ENCODE results near the gene TEAD4. TPM values are rescaled to one million over a fixed set of nuclear protein-coding genes. Genes with fewer than 3 reads are reported as not detected.
A peak's percentile ranks its signal among the peaks of the same experiment; 100 is the strongest.

TEAD4 gene
- total and polyA plus RNA-seq, 2 donors (not counting 1 experiment from before 2014, with no cell fraction given): 6.3 to 14.3 TPM

GRCh38 chr12:2939191-2939590 is 20.0 kb upstream of the TEAD4 start:
- no peaks in the 10 kb centered on the region for H4K20me1 ChIP-seq (ENCODE audit: control insufficient read depth, extremely low read depth, insufficient read depth, low read length)
- peaks cover 14% of the 10 kb centered on the region for H3K36me3 ChIP-seq (ENCODE audit: control insufficient read depth, insufficient read depth, low read length)

GRCh38 chr12:2940564-2940963 is 18.6 kb upstream of the TEAD4 start:
- no peaks in the 10 kb centered on the region for H3K27me3 ChIP-seq (ENCODE audit: control insufficient read depth, insufficient read depth, low read length)
- peak in 1 of 2 donors; percentile 39 for DNase-seq (ENCODE audit: low read depth in 2 of 2)
- no peak overlapping the region for H3K27ac ChIP-seq (ENCODE audit: insufficient read depth, low read length)
- H3K4me1 ChIP-seq (ENCODE audit: control insufficient read depth, extremely low read depth, insufficient read depth, low read length): peaks cover 6% of the 10 kb centered on the region
- no peak overlapping the region for H2AFZ ChIP-seq (ENCODE audit: low read length)
- peaks cover 11% of the 10 kb centered on the region for H3K36me3 ChIP-seq (ENCODE audit: control insufficient read depth, insufficient read depth, low read length)
- no peaks in the 10 kb centered on the region for H3K9me3 ChIP-seq (ENCODE audit: control insufficient read depth, insufficient read depth, low read depth, low read length)
- TF ChIP-seq EZH2 (IDR thresholded peaks at IDR 0.05; ENCODE audit: low read length, missing control alignments): no peak
- no peak for TF ChIP-seq CTCF (conservative IDR thresholded peaks at IDR 0.05 in 1 of 2, IDR thresholded peaks at IDR 0.05 in 1 of 2; ENCODE audit: low read depth in 1 of 2, low read length in 2 of 2)
- H3K9ac ChIP-seq (ENCODE audit: insufficient read depth, low read length): no peak overlapping the region
- no peaks in the 10 kb centered on the region for H4K20me1 ChIP-seq (ENCODE audit: control insufficient read depth, extremely low read depth, insufficient read depth, low read length)
- no peaks in the 10 kb centered on the region for H3K79me2 ChIP-seq (ENCODE audit: control insufficient read depth, insufficient read depth, low read length)
- no peak overlapping the region for H3K4me2 ChIP-seq (ENCODE audit: extremely low read depth, insufficient read depth, low read length)
- H3K4me3 ChIP-seq (replicated peaks in 1 of 4; ENCODE audit: control extremely low read depth in 1 of 4, insufficient read depth in 1 of 4, low read depth in 3 of 4, low read length in 4 of 4): no peak overlapping the region

More at GRCh38 chr12:2939191-2939590, 20.0 kb upstream of the TEAD4 start:
- no peaks in the 10 kb centered on the region for H3K9me3 ChIP-seq (ENCODE audit: control insufficient read depth, insufficient read depth, low read depth, low read length)
- DNase-seq (ENCODE audit: low read depth in 2 of 2): no peak
- no peak overlapping the region for H3K4me3 ChIP-seq (replicated peaks in 1 of 4; ENCODE audit: control extremely low read depth in 1 of 4, insufficient read depth in 1 of 4, low read depth in 3 of 4, low read length in 4 of 4)
- no peak overlapping the region for H2AFZ ChIP-seq (ENCODE audit: low read length)
- no peaks in the 10 kb centered on the region for H3K79me2 ChIP-seq (ENCODE audit: control insufficient read depth, insufficient read depth, low read length)
- no peaks in the 10 kb centered on the region for H3K27me3 ChIP-seq (ENCODE audit: control insufficient read depth, insufficient read depth, low read length)
- H3K4me1 ChIP-seq (ENCODE audit: control insufficient read depth, extremely low read depth, insufficient read depth, low read length): peaks cover 1% of the 10 kb centered on the region
- TF ChIP-seq EZH2 (IDR thresholded peaks at IDR 0.05; ENCODE audit: low read length, missing control alignments) (no peak), CTCF (conservative IDR thresholded peaks at IDR 0.05 in 1 of 2, IDR thresholded peaks at IDR 0.05 in 1 of 2; ENCODE audit: low read depth in 1 of 2, low read length in 2 of 2) (no peak)
- H3K27ac ChIP-seq (ENCODE audit: insufficient read depth, low read length): no peak overlapping the region
- no peak overlapping the region for H3K9ac ChIP-seq (ENCODE audit: insufficient read depth, low read length)
- H3K4me2 ChIP-seq (ENCODE audit: extremely low read depth, insufficient read depth, low read length): no peak overlapping the region

- no peak for DNase-seq (ENCODE audit: low read depth in 2 of 2)
Observed at GRCh38 chr12:2941524-2941923, 17.7 kb upstream of the TEAD4 start.

More at GRCh38 chr12:2941524-2941923, 17.7 kb upstream of the TEAD4 start:
- Histone ChIP-seq H2AFZ (ENCODE audit: low read length) (no peak overlapping the region), H3K27ac (ENCODE audit: insufficient read depth, low read length) (no peak overlapping the region), H3K79me2 (ENCODE audit: control insufficient read depth, insufficient read depth, low read length) (no peaks in the 10 kb centered on the region), H3K4me2 (ENCODE audit: extremely low read depth, insufficient read depth, low read length) (no peak overlapping the region), H3K4me3 (replicated peaks in 1 of 4; ENCODE audit: control extremely low read depth in 1 of 4, insufficient read depth in 1 of 4, low read depth in 3 of 4, low read length in 4 of 4) (no peak overlapping the region), H3K9ac (ENCODE audit: insufficient read depth, low read length) (no peak overlapping the region), H3K9me3 (ENCODE audit: control insufficient read depth, insufficient read depth, low read depth, low read length) (no peaks in the 10 kb centered on the region), H3K4me1 (ENCODE audit: control insufficient read depth, extremely low read depth, insufficient read depth, low read length) (peaks cover 6% of the 10 kb centered on the region), H3K27me3 (ENCODE audit: control insufficient read depth, insufficient read depth, low read length) (no peaks in the 10 kb centered on the region), H4K20me1 (ENCODE audit: control insufficient read depth, extremely low read depth, insufficient read depth, low read length) (no peaks in the 10 kb centered on the region), H3K36me3 (ENCODE audit: control insufficient read depth, insufficient read depth, low read length) (peaks cover 11% of the 10 kb centered on the region)
- TF ChIP-seq CTCF (conservative IDR thresholded peaks at IDR 0.05 in 1 of 2, IDR thresholded peaks at IDR 0.05 in 1 of 2; ENCODE audit: low read depth in 1 of 2, low read length in 2 of 2) (no peak), EZH2 (IDR thresholded peaks at IDR 0.05; ENCODE audit: low read length, missing control alignments) (no peak)
